ENCODE data around the gene SLC4A7. TPM values are rescaled to one million over a fixed set of nuclear protein-coding genes. Genes with fewer than 3 reads are reported as not detected.

The SLC4A7 gene
- total RNA-seq, 1 donor from 2014 or later: 35.0 TPM

Small RNAs within 50 kb of the gene (small RNA-seq; reads per million reads assigned to genes)
- gene AC137675.1 (ENCODE audit: low replicate concordance) (not detected), gene RNU1-96P (ENCODE audit: low replicate concordance) (not detected)

Other genes starting within 250 kb of the SLC4A7 start
- gene NEK10, start 115.0 kb downstream of the SLC4A7 start, total RNA-seq: 5.0 TPM
- gene EOMES, start 237.9 kb upstream of the SLC4A7 start, total RNA-seq: 0.49 TPM

Data from skin of body (tissue), 2 donors.